Endodermal cell (in vitro differentiated cells): ENCODE data around the gene NRXN2. TPM values are rescaled to one million over a fixed set of nuclear protein-coding genes. Genes with fewer than 3 reads are reported as not detected.

ENCODE experiments used
- DNase-seq: peaks from one replicate; pipeline ENCODE4 v3.0.0-alpha.2; 2017
- H3K27ac ChIP-seq: 2 replicates; pipeline ENCODE4 v1.5.1; 2013; ENCODE audit warnings: mild to moderate bottlenecking, low read depth, low read length, moderate library complexity
- H3K27me3 ChIP-seq: 2 replicates; pipeline ENCODE4 v1.6.1; 2013; ENCODE audit warnings: mild to moderate bottlenecking, low read length, moderate library complexity; ENCODE audit not compliant: insufficient read depth, control insufficient read depth, poor library complexity, severe bottlenecking
- H3K36me3 ChIP-seq: 2 replicates; pipeline ENCODE4 v1.7.0; 2013; ENCODE audit warnings: mild to moderate bottlenecking, low read length, moderate library complexity; ENCODE audit not compliant: control insufficient read depth, insufficient read depth
- H3K4me1 ChIP-seq: one replicate; pipeline ENCODE4 v1.7.0; 2013; ENCODE audit warnings: low read length; ENCODE audit not compliant: control insufficient read depth, insufficient read depth
- H3K4me3 ChIP-seq: 2 replicates; pipeline ENCODE4 v1.5.1; 2013; ENCODE audit warnings: mild to moderate bottlenecking, low read length, moderate library complexity
- H3K9ac ChIP-seq: 2 replicates; pipeline ENCODE4 v1.6.1; 2013; ENCODE audit warnings: mild to moderate bottlenecking, low read length, moderate library complexity; ENCODE audit not compliant: poor library complexity, severe bottlenecking; ENCODE audit errors: extremely low read depth
- H3K9me3 ChIP-seq: 2 replicates; pipeline ENCODE4 v1.6.1; 2013; ENCODE audit warnings: mild to moderate bottlenecking, low read length, moderate library complexity; ENCODE audit not compliant: control insufficient read depth
- H3K27ac Mint-ChIP-seq: 2 replicates; pipeline ENCODE4 v1.8.0; 2020; ENCODE audit warnings: mixed read lengths
- H3K27me3 Mint-ChIP-seq: 2 replicates; pipeline ENCODE4 v1.8.0; 2021; ENCODE audit warnings: mild to moderate bottlenecking, mixed read lengths; ENCODE audit not compliant: insufficient read depth
- H3K36me3 Mint-ChIP-seq: 2 replicates; pipeline ENCODE4 v1.8.0; 2020; ENCODE audit warnings: low read depth, mixed read lengths
- H3K4me1 Mint-ChIP-seq: 2 replicates; pipeline ENCODE4 v1.8.0; 2020; ENCODE audit warnings: mixed read lengths
- H3K4me3 Mint-ChIP-seq: 2 replicates; pipeline ENCODE4 v1.8.0; 2020; ENCODE audit warnings: mild to moderate bottlenecking, moderate library complexity, mixed read lengths
- H3K9me3 Mint-ChIP-seq: 2 replicates; pipeline ENCODE4 v1.8.0; 2020; ENCODE audit warnings: mild to moderate bottlenecking, mixed read lengths
- WGBS, 2 experiments: methylation state at CpG; one replicate each; pipeline versions ENCODE4 v1.1.5 to v1.1.7; 2013; ENCODE audit warnings: missing lambda C conversion rate in 2 of 2, mixed read lengths in 1 of 2; ENCODE audit not compliant: insufficient coverage in 1 of 2, insufficient read length in 1 of 2; 5-methylcytosine and 5-hydroxymethylcytosine counted together
- total RNA-seq, 2 donors: library from RNA; stranded (reverse); fragmentation: NEBNext Ultra II Directional in 1 of 2; extraction: Animal tissue kit (Norgen Biotek cat#: 25700) in 1 of 2; gene quantifications; 2 replicates in 1 of 2; 3 replicates in 1 of 2; pipeline ENCODE4 v1.2.1, GENCODE V29; 2021
- TF ChIP-seq, protein P1 (sequence below): fragments of 200-600 bp; sonication (generic); conservative IDR thresholded peaks from 2 replicates; pipeline ENCODE4 v1.5.0; 2021; ENCODE audit warnings: antibody characterized with exemption, mild to moderate bottlenecking

Gene NRXN2
- total RNA-seq, 2 donors from 2014 or later, result 1.00 to 1.5 TPM

DNA sequence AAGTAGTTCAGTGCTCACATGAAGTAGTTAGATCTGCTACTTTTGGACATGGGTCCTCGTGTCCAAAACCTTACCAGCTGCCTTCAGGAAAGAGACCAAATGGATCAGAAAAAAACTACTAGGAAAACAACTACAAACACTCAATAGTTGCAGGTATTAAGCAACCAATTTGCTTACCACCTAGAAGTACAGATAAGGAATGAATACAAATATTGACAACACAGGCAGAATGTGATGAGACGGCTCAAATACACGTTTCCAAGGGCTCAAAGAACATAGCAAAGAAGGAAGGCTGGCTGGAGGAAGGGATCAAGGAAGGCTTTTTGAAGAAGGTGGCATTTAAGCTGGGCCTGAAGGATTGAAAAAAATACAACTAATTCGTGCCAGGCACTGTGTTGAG, 41.8 kb downstream of the NRXN2 start:
- no peak overlapping the region for H3K4me3 Mint-ChIP-seq
- TF ChIP-seq, protein P1, sequence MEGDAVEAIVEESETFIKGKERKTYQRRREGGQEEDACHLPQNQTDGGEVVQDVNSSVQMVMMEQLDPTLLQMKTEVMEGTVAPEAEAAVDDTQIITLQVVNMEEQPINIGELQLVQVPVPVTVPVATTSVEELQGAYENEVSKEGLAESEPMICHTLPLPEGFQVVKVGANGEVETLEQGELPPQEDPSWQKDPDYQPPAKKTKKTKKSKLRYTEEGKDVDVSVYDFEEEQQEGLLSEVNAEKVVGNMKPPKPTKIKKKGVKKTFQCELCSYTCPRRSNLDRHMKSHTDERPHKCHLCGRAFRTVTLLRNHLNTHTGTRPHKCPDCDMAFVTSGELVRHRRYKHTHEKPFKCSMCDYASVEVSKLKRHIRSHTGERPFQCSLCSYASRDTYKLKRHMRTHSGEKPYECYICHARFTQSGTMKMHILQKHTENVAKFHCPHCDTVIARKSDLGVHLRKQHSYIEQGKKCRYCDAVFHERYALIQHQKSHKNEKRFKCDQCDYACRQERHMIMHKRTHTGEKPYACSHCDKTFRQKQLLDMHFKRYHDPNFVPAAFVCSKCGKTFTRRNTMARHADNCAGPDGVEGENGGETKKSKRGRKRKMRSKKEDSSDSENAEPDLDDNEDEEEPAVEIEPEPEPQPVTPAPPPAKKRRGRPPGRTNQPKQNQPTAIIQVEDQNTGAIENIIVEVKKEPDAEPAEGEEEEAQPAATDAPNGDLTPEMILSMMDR, result no peak
- Histone ChIP-seq H3K9ac (no peak overlapping the region), H3K9me3 (no peaks in the 10 kb centered on the region), H3K27me3 (no peaks in the 10 kb centered on the region), H3K4me1 (peaks cover 7% of the 10 kb centered on the region), H3K27ac (no peak overlapping the region), H3K36me3 (no peaks in the 10 kb centered on the region), H3K4me3 (no peak overlapping the region)
- 70 to 79% methylated on average over 3 to 4 of the region's 4 CpGs for WGBS, 2 experiments
- no peaks in the 10 kb centered on the region for H3K36me3 Mint-ChIP-seq
- DNase-seq, result no peak
- peaks cover 22% of the 10 kb centered on the region for H3K4me1 Mint-ChIP-seq
- H3K27ac Mint-ChIP-seq, result no peak overlapping the region
- H3K27me3 Mint-ChIP-seq, result peaks cover 80% of the 10 kb centered on the region
- H3K9me3 Mint-ChIP-seq, result no peaks in the 10 kb centered on the region

DNA sequence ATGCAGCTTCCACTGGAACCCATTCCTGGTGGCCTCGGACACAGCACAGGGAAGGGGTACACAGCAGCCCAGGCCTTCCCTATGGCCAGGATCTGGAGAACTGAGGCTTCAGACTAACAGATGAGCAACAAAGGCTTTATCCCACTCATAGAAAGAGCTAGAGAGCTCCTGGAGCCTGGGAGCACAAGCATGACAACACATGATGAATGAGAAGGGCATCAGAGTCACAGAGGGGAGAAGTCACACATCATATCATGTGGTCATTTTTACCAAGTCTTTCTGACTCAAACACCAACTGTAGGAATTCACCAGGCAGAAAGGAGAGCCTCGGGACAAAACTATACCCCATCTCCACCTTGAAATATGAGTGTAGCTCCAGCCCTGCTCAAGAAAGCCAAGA, 43.2 kb downstream of the NRXN2 start:
- no peak overlapping the region for H3K27ac ChIP-seq
- peaks cover 34% of the 10 kb centered on the region for H3K4me1 Mint-ChIP-seq
- no peaks in the 10 kb centered on the region for H3K9me3 Mint-ChIP-seq
- no peak for DNase-seq
- WGBS, 2 experiments, result 45% methylated on average over 2 of the region's 2 CpGs; no CpG with 5 or more reads in 1 of the 2 experiments
- H3K36me3 ChIP-seq, result no peaks in the 10 kb centered on the region
- TF ChIP-seq, protein P1, result no peak
- H3K27me3 Mint-ChIP-seq, result peaks cover 79% of the 10 kb centered on the region
- no peaks in the 10 kb centered on the region for H3K27me3 ChIP-seq
- no peak overlapping the region for H3K27ac Mint-ChIP-seq
- no peak overlapping the region for H3K9ac ChIP-seq
- no peaks in the 10 kb centered on the region for H3K9me3 ChIP-seq
- H3K4me3 Mint-ChIP-seq, result no peak overlapping the region
- H3K4me1 ChIP-seq, result peaks cover 9% of the 10 kb centered on the region
- no peaks in the 10 kb centered on the region for H3K36me3 Mint-ChIP-seq
- no peak overlapping the region for H3K4me3 ChIP-seq

DNA sequence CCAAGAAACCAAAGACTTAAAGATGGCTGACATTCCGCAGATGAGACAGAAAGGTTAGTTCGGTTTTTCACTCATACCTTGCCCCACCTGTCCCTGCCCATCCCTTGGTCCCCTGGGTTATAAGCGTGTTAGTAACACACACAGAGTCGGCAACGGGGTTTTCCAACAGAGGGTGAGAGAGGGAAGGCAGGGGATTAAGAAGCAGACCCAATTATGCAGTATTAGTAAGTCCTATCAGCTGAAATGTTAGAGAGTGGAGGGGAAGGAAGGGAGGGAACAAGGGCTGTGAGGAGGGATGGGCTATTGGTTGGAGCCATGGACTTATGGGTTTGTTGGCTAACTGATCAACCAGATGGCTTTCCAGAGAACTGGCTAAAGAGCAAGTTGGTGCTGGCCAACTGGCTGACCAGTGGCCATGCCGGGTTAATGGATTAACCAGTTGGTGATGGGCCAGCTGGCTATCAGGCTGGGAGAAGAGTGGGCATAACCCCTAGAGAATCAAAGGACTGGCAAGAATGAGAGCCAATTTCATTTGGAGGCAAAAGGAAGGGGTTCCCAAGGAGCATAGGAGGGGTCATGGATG, 45.5 kb downstream of the NRXN2 start:
- no peaks in the 10 kb centered on the region for H3K9me3 Mint-ChIP-seq
- TF ChIP-seq, protein P1, result no peak
- H3K27ac Mint-ChIP-seq, result no peak overlapping the region
- H3K27me3 Mint-ChIP-seq, result peaks cover 64% of the 10 kb centered on the region
- H3K4me3 Mint-ChIP-seq, result no peak overlapping the region
- Histone ChIP-seq H3K4me3 (no peak overlapping the region), H3K9ac (no peak overlapping the region), H3K9me3 (no peaks in the 10 kb centered on the region), H3K4me1 (peaks cover 9% of the 10 kb centered on the region), H3K36me3 (no peaks in the 10 kb centered on the region), H3K27ac (no peak overlapping the region), H3K27me3 (no peaks in the 10 kb centered on the region)
- no peaks in the 10 kb centered on the region for H3K36me3 Mint-ChIP-seq
- DNase-seq, result no peak
- peaks cover 40% of the 10 kb centered on the region for H3K4me1 Mint-ChIP-seq
- 89 to 97% methylated on average over 4 to 6 of the region's 6 CpGs for WGBS, 2 experiments
